Gastroesophageal sphincter (tissue), 4 donors: ENCODE measurements around the gene RUNX2. TPM values are rescaled to one million over a fixed set of nuclear protein-coding genes. Genes with fewer than 3 reads are reported as not detected.

Experiments used
- ATAC-seq: fragments of 150-250 bp; one replicate; pipeline ENCODE4 v1.9.1; 2016; ENCODE audit warnings: mild to moderate bottlenecking, moderate library complexity
- H3K27ac ChIP-seq, 4 donors: fragments of 200-600 bp; sonication (generic) in 3 of 4; 1 replicate in 3 of 4; 2 replicates in 1 of 4; pipeline ENCODE4 v1.5.1; 2016 to 2019
- H3K27me3 ChIP-seq: fragments of 200-600 bp; sonication (generic); one replicate; pipeline ENCODE4 v1.5.1; 2019
- H3K36me3 ChIP-seq, 2 donors: fragments of 200-600 bp; sonication (generic); one replicate each; pipeline ENCODE4 v1.5.1; 2019; ENCODE audit warnings: control low read depth in 1 of 2
- H3K4me1 ChIP-seq, 3 donors: fragments of 200-600 bp; sonication (generic); 1 replicate in 2 of 3; 2 replicates in 1 of 3; pipeline ENCODE4 v1.5.1; 2016 to 2019; ENCODE audit warnings: control low read depth in 2 of 3
- H3K4me3 ChIP-seq, 2 donors: fragments of 200-600 bp; sonication (generic); one replicate each; pipeline ENCODE4 v1.5.1; 2019; ENCODE audit warnings: mild to moderate bottlenecking in 1 of 2, moderate library complexity in 1 of 2
- H3K9me3 ChIP-seq, 3 donors: fragments of 200-600 bp; sonication (generic); one replicate each; pipeline ENCODE4 v1.5.1; 2017 to 2019; ENCODE audit warnings: control low read depth in 2 of 3
- CTCF ChIP-seq, 4 experiments: fragments of 200-600 bp in 2 of 4; fragments of 450-650 bp in 2 of 4; sonication (generic) in 1 of 4; IDR thresholded peaks; one replicate each; pipeline ENCODE4 v1.5.1; 2017 to 2019; ENCODE audit warnings: antibody characterized with exemption in 4 of 4, mild to moderate bottlenecking in 2 of 4, moderate library complexity in 2 of 4
- EP300 ChIP-seq: sonication (generic); formaldehyde crosslinking; IDR thresholded peaks from one replicate; pipeline ENCODE4 v1.6.1; 2017; ENCODE audit warnings: antibody characterized with exemption, mild to moderate bottlenecking
- POLR2A ChIP-seq, 2 donors: fragments of 450-650 bp; IDR thresholded peaks; one replicate each; pipeline ENCODE4 v1.6.1; 2017; ENCODE audit warnings: antibody characterized with exemption in 2 of 2, mild to moderate bottlenecking in 2 of 2, moderate library complexity in 1 of 2
- POLR2AphosphoS5 ChIP-seq: sonication (generic); formaldehyde crosslinking; IDR thresholded peaks from one replicate; pipeline ENCODE4 v1.6.1; 2017; ENCODE audit warnings: antibody characterized with exemption
- WGBS, 2 donors: methylation state at CpG; one replicate each; pipeline ENCODE4 v1.1.5; 2018; ENCODE audit warnings: low coverage in 1 of 2; 5-methylcytosine and 5-hydroxymethylcytosine counted together
- total RNA-seq, 4 donors: library from RNA; depleted of rRNA; stranded (reverse); fragments of >200 nt; gene quantifications; one replicate each; pipeline ENCODE4 v1.1.0, GENCODE V29; 2016

RUNX2 gene
- total RNA-seq, 4 donors from 2014 or later = 0.16 to 0.94 (median 0.65) TPM

- TF ChIP-seq EP300 (no peak), CTCF (IDR thresholded peaks at IDR 0.05) (no peak)
- 64 to 87% methylated on average over 3 to 7 of the region's 7 CpGs for WGBS, 2 donors
- H3K36me3 ChIP-seq = no peaks in the 10 kb centered on the region
Measured at GRCh38 chr6:45548657-45549515, 220.8 kb downstream of the RUNX2 start.

GRCh38 chr6:45552536-45552935 lies 224.4 kb downstream of the RUNX2 start:
- TF ChIP-seq EP300 (no peak), POLR2AphosphoS5 (no peak), CTCF (IDR thresholded peaks at IDR 0.05) (no peak), POLR2A (IDR thresholded peaks at IDR 0.05) (no peak)
- H3K4me1 ChIP-seq = no peaks in the 10 kb centered on the region
- H3K4me3 ChIP-seq = no peak overlapping the region
- H3K36me3 ChIP-seq = no peaks in the 10 kb centered on the region
- H3K27ac ChIP-seq = no peak overlapping the region
- WGBS, 2 donors = 82 to 84% methylated on average over 3 to 6 of the region's 6 CpGs
- ATAC-seq = no peak
- no peaks in the 10 kb centered on the region for H3K9me3 ChIP-seq
- H3K27me3 ChIP-seq = no peaks in the 10 kb centered on the region

More at GRCh38 chr6:45548657-45549515, 220.8 kb downstream of the RUNX2 start:
- Histone ChIP-seq H3K27me3 (no peaks in the 10 kb centered on the region), H3K9me3 (no peaks in the 10 kb centered on the region), H3K4me1 (no peaks in the 10 kb centered on the region), H3K4me3 (no peak overlapping the region), H3K27ac (no peak overlapping the region)
- no peak for ATAC-seq

GRCh38 chr6:45553730-45554344 lies 225.7 kb downstream of the RUNX2 start:
- WGBS, 2 donors = 82 to 93% methylated on average over 4 of the region's 4 CpGs
- Histone ChIP-seq H3K9me3 (no peaks in the 10 kb centered on the region), H3K27ac (no peak overlapping the region), H3K27me3 (no peaks in the 10 kb centered on the region), H3K4me3 (no peak overlapping the region), H3K4me1 (no peaks in the 10 kb centered on the region), H3K36me3 (no peaks in the 10 kb centered on the region)
- no peak for TF ChIP-seq CTCF (IDR thresholded peaks at IDR 0.05)
- no peak for TF ChIP-seq POLR2A (IDR thresholded peaks at IDR 0.05)
- TF ChIP-seq EP300 = no peak
- TF ChIP-seq POLR2AphosphoS5 = no peak
- ATAC-seq = no peak

GRCh38 chr6:45554591-45554990 lies 226.5 kb downstream of the RUNX2 start:
- H3K9me3 ChIP-seq = no peaks in the 10 kb centered on the region
- no peak overlapping the region for H3K4me3 ChIP-seq
- WGBS, 2 donors = 29 to 60% methylated on average over 1 of the region's 1 CpG
- ATAC-seq = no peak
- no peaks in the 10 kb centered on the region for H3K4me1 ChIP-seq
- TF ChIP-seq POLR2A (IDR thresholded peaks at IDR 0.05) (no peak), EP300 (no peak), POLR2AphosphoS5 (no peak), CTCF (IDR thresholded peaks at IDR 0.05) (no peak)
- no peaks in the 10 kb centered on the region for H3K27me3 ChIP-seq
- H3K36me3 ChIP-seq = no peaks in the 10 kb centered on the region
- no peak overlapping the region for H3K27ac ChIP-seq
